ENCODE results near the gene PLCH1. TPM values are rescaled to one million over a fixed set of nuclear protein-coding genes. Genes with fewer than 3 reads are reported as not detected.

PLCH1 gene
- total and polyA plus RNA-seq, 10 of the 15 experiments (the other 5 are each of a cell fraction or from before 2014, with no cell fraction given) = 0.03 to 0.22 (median 0.04) TPM; not detected in 5

DNA sequence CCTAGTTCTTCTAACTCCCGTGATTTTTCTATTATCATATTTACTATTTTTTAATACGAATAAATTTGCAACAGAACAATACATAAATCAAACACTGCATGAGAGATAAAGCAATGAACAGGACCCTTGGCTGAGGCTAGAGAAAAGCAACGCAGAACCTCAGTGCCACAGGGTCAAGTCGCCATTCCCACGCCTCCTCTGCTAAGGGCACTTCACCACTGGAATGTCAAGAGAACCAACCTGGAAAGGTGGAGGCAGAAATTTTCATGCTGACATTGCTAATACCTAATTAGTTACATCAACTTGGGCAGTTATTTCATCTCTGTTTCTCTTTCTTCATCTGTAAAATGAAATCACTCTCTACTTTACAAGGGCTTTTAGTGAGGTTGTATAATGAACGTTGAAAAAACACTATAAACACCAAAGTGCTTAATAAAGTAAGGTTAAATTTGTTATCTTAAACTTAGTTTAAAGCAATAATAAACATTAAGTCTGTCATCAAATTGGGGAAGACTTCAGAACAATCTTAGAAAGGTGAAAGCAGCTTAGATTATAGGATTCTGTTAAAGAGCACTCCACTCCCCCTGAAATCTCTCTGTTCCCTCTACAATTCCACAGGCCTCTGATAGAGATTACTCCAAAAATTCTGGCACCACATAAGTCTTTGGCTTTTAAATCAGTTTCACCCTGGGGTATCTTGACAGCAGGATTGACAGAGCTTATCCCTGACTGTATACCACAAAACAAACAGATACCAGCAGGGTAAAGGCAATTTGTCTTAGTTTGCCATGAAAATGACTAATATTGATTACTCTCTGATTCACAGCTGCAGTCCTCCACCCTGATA, 41.9 kb downstream of the PLCH1 start (continued):
- TF ChIP-seq, protein P1, sequence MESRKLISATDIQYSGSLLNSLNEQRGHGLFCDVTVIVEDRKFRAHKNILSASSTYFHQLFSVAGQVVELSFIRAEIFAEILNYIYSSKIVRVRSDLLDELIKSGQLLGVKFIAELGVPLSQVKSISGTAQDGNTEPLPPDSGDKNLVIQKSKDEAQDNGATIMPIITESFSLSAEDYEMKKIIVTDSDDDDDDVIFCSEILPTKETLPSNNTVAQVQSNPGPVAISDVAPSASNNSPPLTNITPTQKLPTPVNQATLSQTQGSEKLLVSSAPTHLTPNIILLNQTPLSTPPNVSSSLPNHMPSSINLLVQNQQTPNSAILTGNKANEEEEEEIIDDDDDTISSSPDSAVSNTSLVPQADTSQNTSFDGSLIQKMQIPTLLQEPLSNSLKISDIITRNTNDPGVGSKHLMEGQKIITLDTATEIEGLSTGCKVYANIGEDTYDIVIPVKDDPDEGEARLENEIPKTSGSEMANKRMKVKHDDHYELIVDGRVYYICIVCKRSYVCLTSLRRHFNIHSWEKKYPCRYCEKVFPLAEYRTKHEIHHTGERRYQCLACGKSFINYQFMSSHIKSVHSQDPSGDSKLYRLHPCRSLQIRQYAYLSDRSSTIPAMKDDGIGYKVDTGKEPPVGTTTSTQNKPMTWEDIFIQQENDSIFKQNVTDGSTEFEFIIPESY (IDR thresholded peaks at IDR 0.05) = no peak
- TF ChIP-seq CBX3 (IDR thresholded peaks at IDR 0.05; ENCODE audit: borderline replicate concordance, low read depth) (no peak), CBX5 (IDR thresholded peaks at IDR 0.05; ENCODE audit: low read depth) (no peak), POLR2AphosphoS5 (IDR thresholded peaks at IDR 0.05; ENCODE audit: low read length) (no peak), EED (IDR thresholded peaks at IDR 0.05; ENCODE audit: low read depth) (no peak), FOS (IDR thresholded peaks at IDR 0.05; ENCODE audit: borderline replicate concordance, extremely low read depth, insufficient read length) (no peak), RAD21 (IDR thresholded peaks at IDR 0.05; ENCODE audit: insufficient read depth, low read depth, low read length) (no peak), KAT2A (conservative IDR thresholded peaks at IDR 0.05; ENCODE audit: control insufficient read depth, low read depth, low read length) (no peak), ZNF687 (IDR thresholded peaks at IDR 0.05) (no peak)
- TF ChIP-seq, protein P2, sequence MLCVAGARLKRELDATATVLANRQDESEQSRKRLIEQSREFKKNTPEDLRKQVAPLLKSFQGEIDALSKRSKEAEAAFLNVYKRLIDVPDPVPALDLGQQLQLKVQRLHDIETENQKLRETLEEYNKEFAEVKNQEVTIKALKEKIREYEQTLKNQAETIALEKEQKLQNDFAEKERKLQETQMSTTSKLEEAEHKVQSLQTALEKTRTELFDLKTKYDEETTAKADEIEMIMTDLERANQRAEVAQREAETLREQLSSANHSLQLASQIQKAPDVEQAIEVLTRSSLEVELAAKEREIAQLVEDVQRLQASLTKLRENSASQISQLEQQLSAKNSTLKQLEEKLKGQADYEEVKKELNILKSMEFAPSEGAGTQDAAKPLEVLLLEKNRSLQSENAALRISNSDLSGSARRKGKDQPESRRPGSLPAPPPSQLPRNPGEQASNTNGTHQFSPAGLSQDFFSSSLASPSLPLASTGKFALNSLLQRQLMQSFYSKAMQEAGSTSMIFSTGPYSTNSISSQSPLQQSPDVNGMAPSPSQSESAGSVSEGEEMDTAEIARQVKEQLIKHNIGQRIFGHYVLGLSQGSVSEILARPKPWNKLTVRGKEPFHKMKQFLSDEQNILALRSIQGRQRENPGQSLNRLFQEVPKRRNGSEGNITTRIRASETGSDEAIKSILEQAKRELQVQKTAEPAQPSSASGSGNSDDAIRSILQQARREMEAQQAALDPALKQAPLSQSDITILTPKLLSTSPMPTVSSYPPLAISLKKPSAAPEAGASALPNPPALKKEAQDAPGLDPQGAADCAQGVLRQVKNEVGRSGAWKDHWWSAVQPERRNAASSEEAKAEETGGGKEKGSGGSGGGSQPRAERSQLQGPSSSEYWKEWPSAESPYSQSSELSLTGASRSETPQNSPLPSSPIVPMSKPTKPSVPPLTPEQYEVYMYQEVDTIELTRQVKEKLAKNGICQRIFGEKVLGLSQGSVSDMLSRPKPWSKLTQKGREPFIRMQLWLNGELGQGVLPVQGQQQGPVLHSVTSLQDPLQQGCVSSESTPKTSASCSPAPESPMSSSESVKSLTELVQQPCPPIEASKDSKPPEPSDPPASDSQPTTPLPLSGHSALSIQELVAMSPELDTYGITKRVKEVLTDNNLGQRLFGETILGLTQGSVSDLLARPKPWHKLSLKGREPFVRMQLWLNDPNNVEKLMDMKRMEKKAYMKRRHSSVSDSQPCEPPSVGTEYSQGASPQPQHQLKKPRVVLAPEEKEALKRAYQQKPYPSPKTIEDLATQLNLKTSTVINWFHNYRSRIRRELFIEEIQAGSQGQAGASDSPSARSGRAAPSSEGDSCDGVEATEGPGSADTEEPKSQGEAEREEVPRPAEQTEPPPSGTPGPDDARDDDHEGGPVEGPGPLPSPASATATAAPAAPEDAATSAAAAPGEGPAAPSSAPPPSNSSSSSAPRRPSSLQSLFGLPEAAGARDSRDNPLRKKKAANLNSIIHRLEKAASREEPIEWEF (IDR thresholded peaks at IDR 0.05; ENCODE audit: insufficient replicate concordance, low read depth, low read length) = no peak
